Measurements from ENCODE around the gene TEAD1.

TEAD1 gene

GRCh38 chr11:12809864-12810567, 135.8 kb downstream of the TEAD1 start:
- no peak for DNase-seq (ENCODE audit: low read depth in 2 of 2)

DNA sequence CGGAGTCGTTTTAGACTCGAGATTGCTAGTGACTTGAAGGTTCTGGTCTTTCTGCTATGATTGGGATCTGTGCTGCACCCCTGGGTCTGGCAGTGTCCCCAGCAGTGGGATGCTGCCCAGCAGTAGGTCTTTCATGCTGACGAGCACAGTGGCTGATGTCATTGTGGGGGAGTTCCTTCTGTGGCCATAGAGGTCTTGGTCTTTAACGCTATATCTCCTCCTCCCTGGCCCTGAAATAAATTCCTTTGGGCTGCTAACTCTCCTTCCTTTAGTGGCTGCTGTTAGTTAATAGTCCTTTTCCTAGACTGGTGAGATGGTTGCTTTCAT, 136.3 kb downstream of the TEAD1 start:
- DNase-seq (ENCODE audit: low read depth in 2 of 2): no peak

DNA sequence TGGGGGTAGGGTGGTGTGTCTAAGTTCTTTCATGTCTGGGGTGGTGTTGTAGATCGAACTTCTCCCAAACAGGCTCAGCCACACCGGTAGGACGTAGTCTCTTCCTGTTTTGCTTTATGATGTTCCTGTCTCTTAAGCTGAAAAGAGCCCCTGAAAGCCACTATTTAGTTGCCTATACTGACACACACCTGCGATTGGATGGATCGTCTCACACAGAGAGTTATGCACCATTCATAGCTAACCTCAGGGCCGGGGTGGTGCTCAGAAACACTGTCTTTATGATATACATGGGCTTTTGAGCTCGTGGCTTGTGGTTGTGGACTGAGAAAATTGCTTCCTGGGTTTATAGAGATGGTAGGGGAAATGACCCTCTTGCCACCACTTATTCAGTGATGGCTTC, 137.6 kb downstream of the TEAD1 start:
- DNase-seq (ENCODE audit: low read depth in 2 of 2): no peak

GRCh38 chr11:12812849-12813248, 138.6 kb downstream of the TEAD1 start:
- DNase-seq (ENCODE audit: low read depth in 2 of 2): no peak

GRCh38 chr11:12813371-12814225, 139.4 kb downstream of the TEAD1 start:
- DNase-seq (ENCODE audit: low read depth in 2 of 2): no peak

GRCh38 chr11:12815129-12815480, 140.9 kb downstream of the TEAD1 start:
- DNase-seq (ENCODE audit: low read depth in 2 of 2): no peak

DNA sequence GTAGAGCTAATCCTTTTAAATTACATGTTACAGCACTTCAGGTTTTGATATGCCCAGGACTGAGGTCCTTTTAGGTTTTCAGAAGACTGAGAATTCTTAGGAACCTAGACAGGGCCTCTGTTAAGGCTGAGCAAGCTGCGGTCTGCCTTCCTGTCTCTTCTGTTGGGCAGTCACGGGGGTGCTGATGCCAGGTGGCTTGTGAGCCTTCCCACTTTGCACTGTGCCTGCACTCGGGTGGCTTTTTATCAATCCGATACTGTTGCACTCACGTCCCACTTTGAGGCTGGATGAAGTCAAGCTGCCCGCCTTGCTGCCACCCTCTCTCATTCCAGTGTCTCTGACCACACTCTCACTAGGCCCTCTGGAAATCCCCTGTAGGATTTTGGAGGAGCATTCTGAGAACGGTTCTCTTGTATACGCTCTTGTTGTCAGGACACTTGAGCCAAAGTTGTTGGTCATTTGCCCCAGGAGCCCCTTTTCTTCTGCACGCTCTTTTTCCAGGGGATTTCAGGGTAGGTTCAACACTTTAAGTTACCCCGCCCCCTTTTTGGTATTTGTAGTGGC, 141.8 kb downstream of the TEAD1 start:
- DNase-seq (ENCODE audit: low read depth in 2 of 2): no peak

GRCh38 chr11:12817681-12818332, 143.6 kb downstream of the TEAD1 start:
- DNase-seq (ENCODE audit: low read depth in 2 of 2): no peak

DNA sequence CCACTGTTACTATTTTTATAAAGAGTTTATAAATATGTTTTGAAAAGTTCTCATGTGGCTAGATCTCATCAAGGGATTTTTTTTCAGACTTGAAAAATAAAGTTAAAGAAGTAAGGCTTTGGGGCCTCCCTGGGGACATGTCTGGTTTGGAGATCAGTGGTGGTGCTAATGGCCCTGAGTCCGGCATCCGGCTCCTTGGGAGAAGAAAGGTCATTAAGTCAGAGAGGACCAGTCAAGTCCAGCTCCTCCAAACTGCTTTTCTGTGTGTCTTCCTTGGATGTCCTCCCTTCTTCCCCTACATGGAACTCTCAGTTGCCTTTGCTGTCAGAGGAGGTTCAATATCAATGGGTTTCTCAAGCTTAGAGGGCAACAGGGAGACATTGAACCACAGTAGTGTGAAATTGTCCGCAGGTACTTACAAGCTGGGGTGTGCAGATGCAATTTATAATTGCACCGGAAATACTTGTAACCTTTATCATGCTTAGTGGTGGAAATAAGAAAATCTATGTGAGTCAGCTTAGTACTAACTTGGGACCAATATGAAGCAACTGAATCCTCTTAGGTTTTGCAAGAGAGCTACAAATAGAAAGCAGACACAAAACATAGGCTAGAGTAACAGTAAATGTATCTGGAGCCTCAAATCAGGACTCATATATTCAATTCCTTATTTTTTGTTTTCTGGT, 144.3 kb downstream of the TEAD1 start:
- no peak for DNase-seq (ENCODE audit: low read depth in 2 of 2)

DNA sequence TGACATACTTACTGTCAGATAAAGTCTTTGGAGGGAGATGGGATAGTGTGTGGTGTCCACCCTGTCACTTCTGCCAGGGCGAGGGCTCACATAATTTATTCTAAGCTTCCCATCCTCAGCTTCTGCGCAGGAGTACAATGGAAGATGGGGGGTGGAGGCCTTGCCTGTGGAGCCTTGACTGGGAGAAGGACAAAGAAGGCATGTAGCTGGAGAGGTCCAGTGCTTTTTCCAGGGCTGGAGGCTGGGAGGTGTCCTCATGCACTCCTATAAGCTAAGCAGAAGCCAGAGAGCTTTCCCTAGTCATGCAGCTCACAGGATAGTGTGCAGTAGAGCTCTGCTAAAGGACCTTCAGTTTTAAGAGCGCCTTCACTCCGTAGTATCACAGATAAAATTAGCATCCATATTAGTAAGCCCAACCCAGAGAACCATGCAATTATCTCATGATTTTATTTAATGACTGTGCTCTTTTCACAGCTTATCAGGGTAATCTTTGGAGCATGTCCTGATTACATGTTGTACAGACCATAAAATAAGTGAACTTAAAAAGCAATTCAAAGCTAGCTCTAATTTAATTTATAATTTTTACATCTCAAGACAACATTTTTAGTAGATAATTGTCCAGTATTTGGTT, 148.3 kb downstream of the TEAD1 start:
- no peak for DNase-seq (ENCODE audit: low read depth in 2 of 2)

DNA sequence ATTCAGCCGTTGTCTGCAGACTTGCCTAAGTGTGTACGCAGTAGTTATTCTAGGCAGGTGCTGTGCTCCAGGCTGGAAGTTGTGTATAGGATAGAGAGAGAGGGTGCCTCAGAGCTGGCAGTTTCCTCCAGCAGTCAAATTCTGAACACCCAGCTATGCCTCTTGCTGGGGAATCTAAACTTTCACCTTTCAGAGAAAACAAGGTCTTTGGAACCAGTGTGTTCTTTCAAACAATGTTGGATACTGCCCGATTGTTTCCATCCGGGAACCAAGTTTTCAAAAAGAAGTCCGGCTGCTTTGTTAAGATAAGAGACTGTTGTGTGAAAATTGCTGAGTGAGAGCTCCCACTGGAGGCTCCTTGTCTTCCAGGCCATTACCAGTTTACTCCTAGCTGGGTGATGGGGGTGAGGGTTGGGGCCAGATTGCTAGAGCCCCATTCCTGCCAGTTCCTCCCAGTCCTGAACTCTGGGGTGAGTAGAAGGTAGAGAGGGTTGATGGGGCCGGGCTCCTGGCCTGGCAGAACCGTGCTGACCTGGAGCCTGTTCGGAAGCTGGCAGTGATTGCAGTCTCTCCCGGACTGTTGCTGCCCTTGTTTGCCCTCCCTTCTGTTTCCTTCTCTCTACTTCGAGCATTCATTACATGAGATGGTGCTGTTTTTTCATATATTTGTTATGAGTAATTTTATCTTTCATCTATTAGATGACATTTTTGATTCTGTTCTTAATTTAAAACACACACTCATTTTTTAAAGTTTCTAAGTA, 150.2 kb downstream of the TEAD1 start:
- DNase-seq (ENCODE audit: low read depth in 2 of 2): no peak

DNA sequence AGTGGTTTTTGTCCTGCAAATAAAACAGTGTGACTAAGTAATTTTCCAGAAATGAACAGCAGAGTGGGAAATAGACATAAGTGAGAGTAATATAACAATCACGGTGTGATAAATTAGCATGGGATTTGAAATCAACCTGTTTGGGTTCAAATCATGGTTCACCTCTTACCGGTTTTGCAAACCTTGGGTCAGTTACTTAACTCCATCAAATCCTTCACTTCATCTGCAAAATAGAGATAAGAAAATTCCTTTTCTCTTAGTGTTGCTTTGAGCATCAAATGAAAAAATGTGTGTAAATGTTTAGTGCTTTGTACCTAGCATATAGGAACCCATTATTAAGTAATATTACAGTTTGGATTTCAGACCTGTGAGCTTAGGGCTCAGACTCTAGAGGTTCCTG, 152.2 kb downstream of the TEAD1 start:
- no peak for DNase-seq (ENCODE audit: low read depth in 2 of 2)

GRCh38 chr11:12827369-12827768, 153.1 kb downstream of the TEAD1 start:
- DNase-seq (ENCODE audit: low read depth in 2 of 2): no peak

- DNase-seq (ENCODE audit: low read depth in 2 of 2): no peak
Observed at GRCh38 chr11:12827929-12828812, 153.9 kb downstream of the TEAD1 start.

- no peak for DNase-seq (ENCODE audit: low read depth in 2 of 2)
Observed at GRCh38 chr11:12829131-12829530, 154.9 kb downstream of the TEAD1 start.

- DNase-seq (ENCODE audit: low read depth in 2 of 2): no peak
Observed at GRCh38 chr11:12829540-12830314, 155.5 kb downstream of the TEAD1 start.

GRCh38 chr11:12831471-12832202, 157.4 kb downstream of the TEAD1 start:
- no peak for DNase-seq (ENCODE audit: low read depth in 2 of 2)

DNA sequence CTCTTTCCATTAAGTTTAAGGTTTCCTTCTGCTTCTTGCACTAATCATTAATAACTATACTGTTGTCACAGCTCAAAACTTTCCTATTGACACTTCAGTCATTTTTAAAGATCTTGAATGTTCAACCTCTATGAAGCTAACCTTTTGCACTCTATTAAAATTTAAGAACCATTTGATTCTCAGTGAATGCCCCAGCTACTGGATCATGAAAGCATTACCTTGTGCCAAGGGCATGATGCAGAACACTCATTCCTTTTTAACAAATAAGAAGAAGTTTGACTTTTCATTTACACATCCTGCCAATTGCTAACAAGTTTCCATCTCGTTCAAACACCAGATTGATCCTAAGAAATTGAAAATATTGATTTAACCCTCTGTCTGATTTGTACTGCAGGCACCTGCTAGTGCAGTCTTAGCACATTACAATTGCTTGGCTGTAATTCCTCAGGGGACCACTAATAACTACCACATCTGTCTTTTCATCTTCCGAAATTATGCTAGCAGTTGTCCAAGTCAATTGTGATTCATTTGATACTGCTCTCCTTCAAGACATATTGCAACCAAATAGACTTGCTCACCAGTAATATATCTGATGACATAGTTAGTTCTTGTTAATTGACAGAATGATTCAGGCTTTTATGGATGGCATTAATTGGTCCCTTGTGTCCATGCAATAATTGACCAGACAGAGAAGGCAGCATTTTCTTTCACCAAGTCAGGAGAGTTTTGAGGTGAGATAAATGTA, 158.4 kb downstream of the TEAD1 start:
- DNase-seq (ENCODE audit: low read depth in 2 of 2): no peak

All from stimulated activated CD8-positive, alpha-beta memory T cell treated with anti-CD3 and anti-CD28 coated beads, Interleukin-7, amount 100 ng/mL, for 4 hours (primary cell).